Muscle of leg (tissue), 11 donors: Measurements from ENCODE around the gene LCP1. TPM values are rescaled to one million over a fixed set of nuclear protein-coding genes. Genes with fewer than 3 reads are reported as not detected.
A peak's percentile ranks its signal among the peaks of the same experiment; 100 is the strongest.
"Not testable (repeated sequence)": the region's sequence is repeated elsewhere in the genome, so short reads cannot be mapped to it uniquely, and the experiment has no call there.

Experiments
- DNase-seq: peaks from one replicate; pipeline ENCODE4 v3.0.0; 2013
- H3K27ac ChIP-seq: one replicate; pipeline ENCODE4 v1.5.1; 2013; ENCODE audit warnings: mild to moderate bottlenecking, low read length, control low read depth
- H3K27me3 ChIP-seq: one replicate; pipeline ENCODE4 v1.6.1; 2013; ENCODE audit warnings: low read length; ENCODE audit not compliant: control insufficient read depth, insufficient read depth
- H3K36me3 ChIP-seq: one replicate; pipeline ENCODE4 v1.6.1; 2013; ENCODE audit warnings: low read length; ENCODE audit not compliant: control insufficient read depth, insufficient read depth
- H3K4me1 ChIP-seq: one replicate; pipeline ENCODE4 v1.6.1; 2013; ENCODE audit warnings: low read length; ENCODE audit not compliant: control insufficient read depth, insufficient read depth
- H3K4me3 ChIP-seq: one replicate; pipeline ENCODE4 v1.5.1; 2013; ENCODE audit warnings: low read length, control low read depth
- H3K9me3 ChIP-seq: replicated peaks from 2 replicates; pipeline ENCODE4 v1.6.1; 2013; ENCODE audit warnings: low read depth, low read length; ENCODE audit not compliant: control insufficient read depth
- WGBS: methylation state at CpG from one replicate; pipeline ENCODE4 v1.1.5; 2013; ENCODE audit warnings: missing lambda C conversion rate; ENCODE audit not compliant: insufficient coverage; 5-methylcytosine and 5-hydroxymethylcytosine counted together
- polyA plus RNA-seq, 8 donors: library from polyadenylated mRNA; unstranded; fragments of 120-200 nt; gene quantifications; one replicate each; pipeline versions ENCODE4 v1.2.1 to v1.2.3, GENCODE V29; 2013; ENCODE audit warnings: inconsistent platforms in 1 of 8, low replicate concordance in 1 of 8; ENCODE audit not compliant: insufficient read length in 8 of 8, insufficient read depth in 1 of 8
- total RNA-seq: library from RNA; stranded (reverse); fragments of 120-200 nt; gene quantifications from one replicate; pipeline ENCODE4 v1.2.4, GENCODE V29; 2013

Gene LCP1
- total and polyA plus RNA-seq, 9 donors = 7.6 to 16.9 (median 10.3) TPM

- Histone ChIP-seq H3K27ac (no peak overlapping the region), H3K9me3 (no peaks in the 10 kb centered on the region), H3K4me1 (no peaks in the 10 kb centered on the region), H3K4me3 (no peak overlapping the region), H3K27me3 (peaks cover 2% of the 10 kb centered on the region), H3K36me3 (no peaks in the 10 kb centered on the region)
- no peak for DNase-seq
Observed at GRCh38 chr13:46164661-46165060, 17.3 kb downstream of the LCP1 start.

GRCh38 chr13:46162741-46163140 is 19.2 kb downstream of the LCP1 start:
- H3K27me3 ChIP-seq, H3K4me1 ChIP-seq, H3K9me3 ChIP-seq, H3K27ac ChIP-seq, DNase-seq, H3K4me3 ChIP-seq, H3K36me3 ChIP-seq: not testable (repeated sequence)
- 95% methylated on average over 13 of the region's 36 CpGs for WGBS

GRCh38 chr13:46160471-46161066 is 21.4 kb downstream of the LCP1 start:
- no CpG with 5 or more reads among the region's 4 CpGs for WGBS
- Histone ChIP-seq H3K4me3 (no peak overlapping the region), H3K27ac (no peak overlapping the region), H3K36me3 (no peaks in the 10 kb centered on the region), H3K27me3 (no peaks in the 10 kb centered on the region), H3K9me3 (no peaks in the 10 kb centered on the region), H3K4me1 (no peaks in the 10 kb centered on the region)
- DNase-seq = peak; percentile 78

- no peaks in the 10 kb centered on the region for H3K9me3 ChIP-seq
- WGBS = no CpG with 5 or more reads among the region's 4 CpGs
- H3K27me3 ChIP-seq = no peaks in the 10 kb centered on the region
- no peak overlapping the region for H3K27ac ChIP-seq
- no peaks in the 10 kb centered on the region for H3K36me3 ChIP-seq
- DNase-seq = no peak
- H3K4me1 ChIP-seq = no peaks in the 10 kb centered on the region
- no peak overlapping the region for H3K4me3 ChIP-seq
Observed at GRCh38 chr13:46160065-46160464, 21.9 kb downstream of the LCP1 start.

- H3K36me3 ChIP-seq = no peaks in the 10 kb centered on the region
- WGBS = no CpG with 5 or more reads among the region's 2 CpGs
- DNase-seq = no peak
Observed at GRCh38 chr13:46158983-46159382, 23.0 kb downstream of the LCP1 start.

GRCh38 chr13:46158222-46158621 is 23.8 kb downstream of the LCP1 start:
- no peak for DNase-seq
- Histone ChIP-seq H3K27ac (no peak overlapping the region), H3K27me3 (no peaks in the 10 kb centered on the region), H3K4me3 (no peak overlapping the region), H3K4me1 (no peaks in the 10 kb centered on the region), H3K9me3 (no peaks in the 10 kb centered on the region), H3K36me3 (no peaks in the 10 kb centered on the region)
- WGBS = no CpG with 5 or more reads among the region's 2 CpGs

More at GRCh38 chr13:46158983-46159382, 23.0 kb downstream of the LCP1 start:
- H3K27ac ChIP-seq = no peak overlapping the region
- no peaks in the 10 kb centered on the region for H3K4me1 ChIP-seq
- no peak overlapping the region for H3K4me3 ChIP-seq
- no peaks in the 10 kb centered on the region for H3K27me3 ChIP-seq
- H3K9me3 ChIP-seq = no peaks in the 10 kb centered on the region

GRCh38 chr13:46154136-46154801 is 27.7 kb downstream of the LCP1 start:
- Histone ChIP-seq H3K27me3 (peaks cover 3% of the 10 kb centered on the region), H3K9me3 (no peaks in the 10 kb centered on the region), H3K4me3 (no peak overlapping the region), H3K27ac (no peak overlapping the region), H3K4me1 (no peaks in the 10 kb centered on the region), H3K36me3 (no peaks in the 10 kb centered on the region)
- DNase-seq = no peak
- 83% methylated on average over 1 of the region's 7 CpGs for WGBS

GRCh38 chr13:46152627-46153328 is 29.2 kb downstream of the LCP1 start:
- Histone ChIP-seq H3K9me3 (no peaks in the 10 kb centered on the region), H3K4me3 (no peak overlapping the region), H3K27ac (no peak overlapping the region), H3K27me3 (peaks cover 3% of the 10 kb centered on the region), H3K36me3 (no peaks in the 10 kb centered on the region), H3K4me1 (no peaks in the 10 kb centered on the region)
- DNase-seq = no peak
- WGBS = 100% methylated on average over 2 of the region's 6 CpGs

GRCh38 chr13:46150134-46150693 is 31.8 kb downstream of the LCP1 start:
- no CpG with 5 or more reads among the region's 1 CpG for WGBS
- no peaks in the 10 kb centered on the region for H3K36me3 ChIP-seq

More at GRCh38 chr13:46150134-46150693, 31.8 kb downstream of the LCP1 start:
- H3K4me1 ChIP-seq = no peaks in the 10 kb centered on the region
- DNase-seq = no peak
- peaks cover 3% of the 10 kb centered on the region for H3K27me3 ChIP-seq
- no peak overlapping the region for H3K4me3 ChIP-seq
- no peak overlapping the region for H3K27ac ChIP-seq
- no peaks in the 10 kb centered on the region for H3K9me3 ChIP-seq
